NCI-H226 (cell line): ENCODE results near the gene INPP5D.
A peak's percentile ranks its signal among the peaks of the same experiment; 100 is the strongest.
"Not testable (repeated sequence)": the region's sequence is repeated elsewhere in the genome, so short reads cannot be mapped to it uniquely, and the experiment has no call there.

Source experiments
- DNase-seq: peaks from one replicate; pipeline ENCODE4 v3.0.0-alpha.2; 2015

INPP5D gene

GRCh38 chr2:233189025-233189424, 128.9 kb downstream of the INPP5D start:
- no peak for DNase-seq

- not testable (repeated sequence) for DNase-seq
These were observed 130.9 kb downstream of the INPP5D start for GRCh38 chr2:233191016-233191415.

- no peak for DNase-seq
These were observed 133.6 kb downstream of the INPP5D start for GRCh38 chr2:233193738-233194137.

GRCh38 chr2:233195027-233195426, 134.9 kb downstream of the INPP5D start:
- DNase-seq = no peak

- DNase-seq = no peak
These were observed 136.9 kb downstream of the INPP5D start for GRCh38 chr2:233197022-233197421.

GRCh38 chr2:233198026-233198425, 137.9 kb downstream of the INPP5D start:
- no peak for DNase-seq

GRCh38 chr2:233199870-233200269, 139.7 kb downstream of the INPP5D start:
- no peak for DNase-seq

GRCh38 chr2:233200790-233201189, 140.6 kb downstream of the INPP5D start:
- DNase-seq = not testable (repeated sequence)

- no peak for DNase-seq
These were observed 141.3 kb downstream of the INPP5D start for GRCh38 chr2:233201258-233202013.

GRCh38 chr2:233202531-233202944, 142.4 kb downstream of the INPP5D start:
- DNase-seq = no peak

- DNase-seq = no peak
These were observed 142.9 kb downstream of the INPP5D start for GRCh38 chr2:233203060-233203459.

GRCh38 chr2:233204286-233204936, 144.3 kb downstream of the INPP5D start:
- no peak for DNase-seq

GRCh38 chr2:233208382-233209116, 148.4 kb downstream of the INPP5D start:
- DNase-seq = peak; percentile 46

GRCh38 chr2:233209117-233209532, 149.0 kb downstream of the INPP5D start:
- DNase-seq = no peak

- peak; percentile 86 for DNase-seq
These were observed 149.5 kb downstream of the INPP5D start for GRCh38 chr2:233209533-233210171.

GRCh38 chr2:233210281-233210680, 150.1 kb downstream of the INPP5D start:
- no peak for DNase-seq

GRCh38 chr2:233210843-233211547, 150.9 kb downstream of the INPP5D start:
- peak; percentile 95 for DNase-seq

GRCh38 chr2:233211548-233211895, 151.4 kb downstream of the INPP5D start:
- DNase-seq = no peak

GRCh38 chr2:233213011-233213410, 152.9 kb downstream of the INPP5D start:
- DNase-seq = no peak

GRCh38 chr2:233213975-233214374, 153.8 kb downstream of the INPP5D start:
- DNase-seq = no peak

GRCh38 chr2:233217892-233218377, 157.8 kb downstream of the INPP5D start:
- DNase-seq = peak; percentile 78

- DNase-seq = no peak
These were observed 158.7 kb downstream of the INPP5D start for GRCh38 chr2:233218836-233219235.
